ENCODE results near the gene SLX4IP. TPM values are rescaled to one million over a fixed set of nuclear protein-coding genes. Genes with fewer than 3 reads are reported as not detected.

Gene SLX4IP
- total and polyA plus RNA-seq, 2 of the 13 experiments (the other 11 are each of a cell fraction or from before 2014, with no cell fraction given): 3.6 to 7.3 TPM

DNA sequence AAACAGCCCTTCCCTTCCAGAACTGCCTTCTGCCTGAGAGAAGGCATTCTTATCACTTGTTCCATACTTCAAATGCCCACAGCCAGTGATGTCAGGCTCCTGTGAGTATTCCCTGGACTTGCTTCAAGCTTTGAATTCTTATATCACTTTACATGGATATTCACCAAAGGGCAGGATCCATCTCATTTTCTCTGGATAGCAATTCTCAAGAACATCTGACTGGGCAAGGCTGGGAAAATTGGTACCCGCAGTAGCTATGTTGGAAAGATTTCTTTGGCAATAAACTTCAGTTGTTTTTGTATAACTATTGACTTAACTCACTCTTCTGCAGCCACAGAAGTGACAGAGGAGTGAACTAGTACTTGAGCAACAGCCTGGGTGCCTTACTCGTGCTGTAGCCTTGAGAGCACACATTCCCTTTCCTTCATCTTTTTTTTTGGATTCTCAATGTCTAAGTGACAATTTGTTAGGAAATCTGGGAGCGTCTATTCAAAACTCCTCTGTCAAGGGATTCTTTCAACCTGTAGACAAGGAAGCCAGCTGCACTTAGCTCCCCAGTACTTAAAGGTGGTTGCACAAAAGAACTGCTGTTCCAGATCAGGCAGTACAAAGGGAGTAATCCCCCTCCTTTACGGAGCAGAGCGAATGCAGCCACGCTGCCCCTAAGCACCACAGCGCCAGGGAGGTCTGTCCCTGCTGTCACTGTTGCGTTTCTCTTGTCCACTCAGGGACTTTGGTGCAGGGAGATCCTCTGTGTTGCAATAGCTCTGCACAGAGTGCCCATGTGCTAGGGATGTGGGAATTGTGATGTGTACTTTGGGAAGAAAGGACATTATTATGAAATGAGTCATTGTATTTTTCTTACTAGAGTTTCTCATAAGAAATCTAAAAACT, 169.1 kb downstream of the SLX4IP start (continued):
- TF ChIP-seq, protein P1, sequence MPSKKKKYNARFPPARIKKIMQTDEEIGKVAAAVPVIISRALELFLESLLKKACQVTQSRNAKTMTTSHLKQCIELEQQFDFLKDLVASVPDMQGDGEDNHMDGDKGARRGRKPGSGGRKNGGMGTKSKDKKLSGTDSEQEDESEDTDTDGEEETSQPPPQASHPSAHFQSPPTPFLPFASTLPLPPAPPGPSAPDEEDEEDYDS (CRISPR knock-in tag; IDR thresholded peaks at IDR 0.05): peak; percentile 81
- TF ChIP-seq SOX6 (IDR thresholded peaks at IDR 0.05) (no peak), SOX6 (CRISPR knock-in tag; IDR thresholded peaks at IDR 0.05) (peak; percentile 99), PAX8 (CRISPR knock-in tag; IDR thresholded peaks at IDR 0.05; ENCODE audit: borderline replicate concordance) (no peak; the same call in 1 of the 2 replicates), ZNF878 (CRISPR knock-in tag; IDR thresholded peaks at IDR 0.05) (peak; percentile 88; the same call in 1 of the 2 replicates), ZNF30 (CRISPR knock-in tag; IDR thresholded peaks at IDR 0.05) (no peak), SCMH1 (CRISPR knock-in tag; IDR thresholded peaks at IDR 0.05; ENCODE audit: borderline replicate concordance) (no peak), NR2C2 (CRISPR knock-in tag; IDR thresholded peaks at IDR 0.05; ENCODE audit: borderline replicate concordance) (peak; percentile 70), ZNF577 (CRISPR knock-in tag; IDR thresholded peaks at IDR 0.05; ENCODE audit: borderline replicate concordance, low read depth) (no peak), MXI1 (IDR thresholded peaks at IDR 0.05; ENCODE audit: borderline replicate concordance, low read depth, low read length) (peak; percentile 95; the same call in 2 of the 3 replicates), ZNF572 (CRISPR knock-in tag; IDR thresholded peaks at IDR 0.05) (no peak), BCL6 (CRISPR knock-in tag; IDR thresholded peaks at IDR 0.05) (peak; percentile 91), KLF9 (CRISPR knock-in tag; IDR thresholded peaks at IDR 0.05; ENCODE audit: low read depth) (peak; percentile 77; the same call in 1 of the 2 replicates), ZIK1 (CRISPR knock-in tag; IDR thresholded peaks at IDR 0.05; ENCODE audit: borderline replicate concordance, low read depth) (0 out of 2 replicates have a peak, but pooled peaks have one; percentile 50), DMAP1 (CRISPR knock-in tag; IDR thresholded peaks at IDR 0.05) (peak; percentile 95), ZNF772 (CRISPR knock-in tag; IDR thresholded peaks at IDR 0.05) (peak; percentile 97), IRX3 (CRISPR knock-in tag; IDR thresholded peaks at IDR 0.05; ENCODE audit: borderline replicate concordance, low read depth) (no peak), ZNF350 (CRISPR knock-in tag; IDR thresholded peaks at IDR 0.05; ENCODE audit: borderline replicate concordance, low read depth) (peak; percentile 98), ZNF749 (CRISPR knock-in tag; IDR thresholded peaks at IDR 0.05; ENCODE audit: borderline replicate concordance) (peak; percentile 83; the same call in 1 of the 2 replicates)
- TF ChIP-seq, protein P2, sequence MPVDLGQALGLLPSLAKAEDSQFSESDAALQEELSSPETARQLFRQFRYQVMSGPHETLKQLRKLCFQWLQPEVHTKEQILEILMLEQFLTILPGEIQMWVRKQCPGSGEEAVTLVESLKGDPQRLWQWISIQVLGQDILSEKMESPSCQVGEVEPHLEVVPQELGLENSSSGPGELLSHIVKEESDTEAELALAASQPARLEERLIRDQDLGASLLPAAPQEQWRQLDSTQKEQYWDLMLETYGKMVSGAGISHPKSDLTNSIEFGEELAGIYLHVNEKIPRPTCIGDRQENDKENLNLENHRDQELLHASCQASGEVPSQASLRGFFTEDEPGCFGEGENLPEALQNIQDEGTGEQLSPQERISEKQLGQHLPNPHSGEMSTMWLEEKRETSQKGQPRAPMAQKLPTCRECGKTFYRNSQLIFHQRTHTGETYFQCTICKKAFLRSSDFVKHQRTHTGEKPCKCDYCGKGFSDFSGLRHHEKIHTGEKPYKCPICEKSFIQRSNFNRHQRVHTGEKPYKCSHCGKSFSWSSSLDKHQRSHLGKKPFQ (CRISPR knock-in tag; IDR thresholded peaks at IDR 0.05; ENCODE audit: insufficient replicate concordance): peak; percentile 79
- TF ChIP-seq, protein P3, sequence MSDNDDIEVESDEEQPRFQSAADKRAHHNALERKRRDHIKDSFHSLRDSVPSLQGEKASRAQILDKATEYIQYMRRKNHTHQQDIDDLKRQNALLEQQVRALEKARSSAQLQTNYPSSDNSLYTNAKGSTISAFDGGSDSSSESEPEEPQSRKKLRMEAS (IDR thresholded peaks at IDR 0.05): peak; percentile 96
- TF ChIP-seq, protein P4, sequence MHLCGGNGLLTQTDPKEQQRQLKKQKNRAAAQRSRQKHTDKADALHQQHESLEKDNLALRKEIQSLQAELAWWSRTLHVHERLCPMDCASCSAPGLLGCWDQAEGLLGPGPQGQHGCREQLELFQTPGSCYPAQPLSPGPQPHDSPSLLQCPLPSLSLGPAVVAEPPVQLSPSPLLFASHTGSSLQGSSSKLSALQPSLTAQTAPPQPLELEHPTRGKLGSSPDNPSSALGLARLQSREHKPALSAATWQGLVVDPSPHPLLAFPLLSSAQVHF (CRISPR knock-in tag; IDR thresholded peaks at IDR 0.05): no peak
- TF ChIP-seq, protein P5, sequence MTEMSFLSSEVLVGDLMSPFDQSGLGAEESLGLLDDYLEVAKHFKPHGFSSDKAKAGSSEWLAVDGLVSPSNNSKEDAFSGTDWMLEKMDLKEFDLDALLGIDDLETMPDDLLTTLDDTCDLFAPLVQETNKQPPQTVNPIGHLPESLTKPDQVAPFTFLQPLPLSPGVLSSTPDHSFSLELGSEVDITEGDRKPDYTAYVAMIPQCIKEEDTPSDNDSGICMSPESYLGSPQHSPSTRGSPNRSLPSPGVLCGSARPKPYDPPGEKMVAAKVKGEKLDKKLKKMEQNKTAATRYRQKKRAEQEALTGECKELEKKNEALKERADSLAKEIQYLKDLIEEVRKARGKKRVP (CRISPR knock-in tag; IDR thresholded peaks at IDR 0.05): peak in 1 of 2 experiments; percentile 94; a peak in 2 of 4 replicates
- TF ChIP-seq, protein P6, sequence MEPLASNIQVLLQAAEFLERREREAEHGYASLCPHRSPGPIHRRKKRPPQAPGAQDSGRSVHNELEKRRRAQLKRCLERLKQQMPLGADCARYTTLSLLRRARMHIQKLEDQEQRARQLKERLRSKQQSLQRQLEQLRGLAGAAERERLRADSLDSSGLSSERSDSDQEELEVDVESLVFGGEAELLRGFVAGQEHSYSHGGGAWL (CRISPR knock-in tag; IDR thresholded peaks at IDR 0.05): peak; percentile 53; the same call in 1 of the 2 replicates
